Neural progenitor cell (in vitro differentiated cells): Measurements from ENCODE around the gene PROSER3. TPM values are rescaled to one million over a fixed set of nuclear protein-coding genes. Genes with fewer than 3 reads are reported as not detected.

Source experiments
- DNase-seq: peaks from one replicate; pipeline ENCODE4 v3.0.0-alpha.2; 2016; ENCODE audit warnings: low spot score
- H2AFZ ChIP-seq: fragments of 200-600 bp; sonication (generic); replicated peaks from 2 replicates; pipeline ENCODE4 v1.6.1; 2016; ENCODE audit warnings: antibody characterized with exemption
- H3F3A ChIP-seq: fragments of 200-600 bp; sonication (generic); 2 replicates; pipeline ENCODE4 v1.6.1; 2016; ENCODE audit warnings: antibody characterized with exemption, low read depth
- H3K27ac ChIP-seq: fragments of 200-600 bp; sonication (generic); 2 replicates; pipeline ENCODE4 v1.5.1; 2016; ENCODE audit warnings: mild to moderate bottlenecking
- H3K27me3 ChIP-seq: fragments of 200-600 bp; sonication (generic); 2 replicates; pipeline ENCODE4 v1.6.1; 2016; ENCODE audit warnings: mild to moderate bottlenecking, moderate library complexity
- H3K36me3 ChIP-seq: fragments of 200-600 bp; sonication (generic); 2 replicates; pipeline ENCODE4 v1.5.1; 2016
- H3K4me1 ChIP-seq: fragments of 200-600 bp; sonication (generic); 2 replicates; pipeline ENCODE4 v1.6.1; 2016; ENCODE audit warnings: mixed run types
- H3K4me2 ChIP-seq: fragments of 200-600 bp; sonication (generic); 2 replicates; pipeline ENCODE4 v1.6.1; 2016
- H3K4me3 ChIP-seq: fragments of 200-600 bp; sonication (generic); 2 replicates; pipeline ENCODE4 v1.5.1; 2016
- H3K79me2 ChIP-seq: fragments of 200-600 bp; sonication (generic); 2 replicates; pipeline ENCODE4 v1.6.1; 2016; ENCODE audit warnings: low read depth
- H3K9ac ChIP-seq: fragments of 200-600 bp; sonication (generic); 2 replicates; pipeline ENCODE4 v1.6.1; 2016
- H3K9me3 ChIP-seq: fragments of 200-600 bp; sonication (generic); 2 replicates; pipeline ENCODE4 v1.5.1; 2016; ENCODE audit warnings: low read depth
- H4K20me1 ChIP-seq: fragments of 200-600 bp; sonication (generic); 2 replicates; pipeline ENCODE4 v1.6.1; 2016; ENCODE audit warnings: low read depth
- H3K27ac Mint-ChIP-seq: 3 replicates; pipeline ENCODE4 v1.8.0; 2021; ENCODE audit warnings: mixed read lengths
- H3K27me3 Mint-ChIP-seq: 2 replicates; pipeline ENCODE4 v1.8.0; 2022; ENCODE audit warnings: low read depth, mild to moderate bottlenecking, inconsistent platforms, moderate library complexity, mixed read lengths; ENCODE audit not compliant: insufficient read depth
- H3K36me3 Mint-ChIP-seq: 3 replicates; pipeline ENCODE4 v1.8.0; 2021; ENCODE audit warnings: mixed read lengths
- H3K4me1 Mint-ChIP-seq: 3 replicates; pipeline ENCODE4 v1.8.0; 2021; ENCODE audit warnings: mixed read lengths
- H3K4me3 Mint-ChIP-seq: 3 replicates; pipeline ENCODE4 v1.8.0; 2021; ENCODE audit warnings: mild to moderate bottlenecking, moderate library complexity, mixed read lengths
- H3K9me3 Mint-ChIP-seq: 3 replicates; pipeline ENCODE4 v1.8.0; 2020; ENCODE audit warnings: mixed read lengths
- EZH2 ChIP-seq: fragments of 200-600 bp; sonication (generic); IDR thresholded peaks from 2 replicates; pipeline ENCODE4 v1.6.1; 2017; ENCODE audit warnings: antibody characterized with exemption, mild to moderate bottlenecking, moderate library complexity
- EZH2phosphoT487 ChIP-seq: fragments of 200-600 bp; sonication (generic); IDR thresholded peaks from 2 replicates; pipeline ENCODE4 v1.6.1; 2017; ENCODE audit warnings: antibody characterized with exemption
- total RNA-seq: library from RNA; depleted of rRNA; stranded (reverse); fragments of >200 nt; gene quantifications from 2 replicates; pipeline ENCODE4 v1.2.3, GENCODE V29; 2015; ENCODE audit warnings: low replicate concordance
- TF ChIP-seq, protein P1 (sequence below): fragments of 200-600 bp; sonication (generic); IDR thresholded peaks from 2 replicates; pipeline ENCODE4 v1.5.1; 2017; ENCODE audit warnings: antibody characterized with exemption, mild to moderate bottlenecking

PROSER3 gene
- total RNA-seq, 1 donor from 2014 or later = 7.1 TPM

DNA sequence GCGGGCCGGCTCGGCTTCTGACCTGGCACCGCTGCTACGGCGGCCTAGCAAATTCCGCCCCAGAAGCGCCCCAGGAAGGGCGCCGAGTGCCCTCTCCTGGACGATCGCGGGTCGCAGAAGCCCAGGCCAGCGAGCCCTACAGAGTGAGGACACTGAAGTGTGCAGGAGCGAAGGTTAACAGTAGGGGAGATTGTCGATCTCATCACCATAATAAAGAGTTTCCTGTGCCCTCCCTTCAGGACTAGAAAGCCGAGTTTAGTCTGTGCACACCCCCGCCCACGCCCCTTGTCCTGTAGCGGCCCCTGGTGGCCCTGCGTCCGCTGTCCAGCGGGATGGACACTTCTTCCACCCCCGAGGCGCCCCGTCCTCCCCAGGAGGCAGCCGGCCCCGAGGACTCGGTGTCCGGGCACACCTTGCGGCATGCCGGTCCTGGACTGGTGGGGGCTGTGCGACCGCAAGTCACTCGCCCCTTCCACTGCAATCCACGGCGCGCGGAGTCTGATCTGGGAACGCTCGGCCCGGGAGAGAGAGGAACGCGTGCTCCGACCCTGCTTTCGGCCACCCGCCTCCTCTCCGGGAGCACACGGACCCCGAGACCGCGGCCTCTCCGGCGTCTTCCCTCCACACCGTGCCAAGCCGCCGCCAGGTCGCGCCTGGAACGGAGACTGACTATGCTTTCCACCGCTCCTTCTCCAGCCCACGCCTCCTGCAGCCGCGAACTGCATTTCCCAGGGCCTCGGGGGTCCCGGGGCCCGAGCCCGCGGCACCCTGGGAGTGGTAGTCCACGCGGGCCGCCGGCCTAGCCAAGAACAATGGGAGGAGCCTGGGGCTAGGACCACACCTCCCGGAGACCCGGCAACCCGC lies 40.9 kb upstream of the PROSER3 start:
- peaks cover 41% of the 10 kb centered on the region for H3K4me1 Mint-ChIP-seq
- peaks cover 22% of the 10 kb centered on the region for H3K79me2 ChIP-seq
- H3K9ac ChIP-seq = no peak overlapping the region
- H4K20me1 ChIP-seq = peaks cover 28% of the 10 kb centered on the region
- H3K36me3 Mint-ChIP-seq = peaks cover 10% of the 10 kb centered on the region
- peak overlapping the region; percentile 58 for H3K4me3 ChIP-seq
- H3K9me3 Mint-ChIP-seq = no peaks in the 10 kb centered on the region
- H3K27me3 ChIP-seq = peaks cover 8% of the 10 kb centered on the region
- peak overlapping the region; percentile 93 for H3K4me2 ChIP-seq
- H3K9me3 ChIP-seq = no peaks in the 10 kb centered on the region
- H3K27ac ChIP-seq = peak overlapping the region; percentile 52
- peak; percentile 97 for DNase-seq
- H3K4me3 Mint-ChIP-seq = peak overlapping the region; percentile 90
- H2AFZ ChIP-seq = peak overlapping the region; percentile 89
- H3K36me3 ChIP-seq = no peaks in the 10 kb centered on the region
- no peak for TF ChIP-seq EZH2phosphoT487
- peak; percentile 51 for TF ChIP-seq EZH2
- TF ChIP-seq, protein P1, sequence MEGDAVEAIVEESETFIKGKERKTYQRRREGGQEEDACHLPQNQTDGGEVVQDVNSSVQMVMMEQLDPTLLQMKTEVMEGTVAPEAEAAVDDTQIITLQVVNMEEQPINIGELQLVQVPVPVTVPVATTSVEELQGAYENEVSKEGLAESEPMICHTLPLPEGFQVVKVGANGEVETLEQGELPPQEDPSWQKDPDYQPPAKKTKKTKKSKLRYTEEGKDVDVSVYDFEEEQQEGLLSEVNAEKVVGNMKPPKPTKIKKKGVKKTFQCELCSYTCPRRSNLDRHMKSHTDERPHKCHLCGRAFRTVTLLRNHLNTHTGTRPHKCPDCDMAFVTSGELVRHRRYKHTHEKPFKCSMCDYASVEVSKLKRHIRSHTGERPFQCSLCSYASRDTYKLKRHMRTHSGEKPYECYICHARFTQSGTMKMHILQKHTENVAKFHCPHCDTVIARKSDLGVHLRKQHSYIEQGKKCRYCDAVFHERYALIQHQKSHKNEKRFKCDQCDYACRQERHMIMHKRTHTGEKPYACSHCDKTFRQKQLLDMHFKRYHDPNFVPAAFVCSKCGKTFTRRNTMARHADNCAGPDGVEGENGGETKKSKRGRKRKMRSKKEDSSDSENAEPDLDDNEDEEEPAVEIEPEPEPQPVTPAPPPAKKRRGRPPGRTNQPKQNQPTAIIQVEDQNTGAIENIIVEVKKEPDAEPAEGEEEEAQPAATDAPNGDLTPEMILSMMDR = peak; percentile 84
- H3K27me3 Mint-ChIP-seq = peaks cover 12% of the 10 kb centered on the region
- peaks cover 22% of the 10 kb centered on the region for H3K4me1 ChIP-seq
- H3F3A ChIP-seq = peaks cover 19% of the 10 kb centered on the region
- H3K27ac Mint-ChIP-seq = peak overlapping the region; percentile 97

DNA sequence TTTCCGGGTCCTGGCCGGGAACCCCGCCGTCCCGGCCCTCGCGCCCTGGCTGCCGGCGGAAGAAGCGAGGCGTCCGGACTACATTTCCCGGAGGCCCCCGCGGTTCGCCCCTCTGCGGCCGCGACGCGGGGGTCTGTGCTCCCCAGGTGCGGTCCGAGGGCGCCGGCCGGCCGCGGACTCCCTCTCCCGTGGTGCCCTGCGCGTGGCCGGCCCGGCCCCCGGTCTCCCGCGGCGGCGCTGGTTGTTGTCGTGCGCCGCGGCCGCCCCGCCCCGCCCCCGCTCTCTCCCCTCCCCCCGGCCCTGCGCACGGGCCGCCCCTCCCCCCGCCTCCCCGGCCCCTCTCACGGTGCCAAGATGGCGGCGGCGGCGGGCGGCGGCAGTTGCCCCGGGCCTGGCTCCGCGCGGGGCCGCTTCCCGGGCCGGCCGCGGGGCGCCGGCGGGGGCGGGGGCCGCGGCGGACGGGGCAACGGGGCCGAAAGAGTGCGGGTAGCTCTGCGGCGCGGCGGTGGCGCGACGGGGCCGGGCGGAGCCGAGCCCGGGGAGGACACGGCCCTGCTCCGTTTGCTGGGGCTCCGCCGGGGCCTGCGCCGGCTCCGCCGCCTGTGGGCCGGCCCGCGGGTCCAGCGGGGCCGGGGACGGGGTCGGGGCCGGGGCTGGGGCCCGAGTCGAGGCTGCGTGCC lies 40.2 kb upstream of the PROSER3 start, which contains the start of gene KMT2B:
Gene KMT2B (plus strand): TSS at position 339 of the 680 bp plus-strand sequence. CDS start 16 bp downstream, at position 355.
- Histone ChIP-seq H3K27ac (peak within 1 kb of the TSS; percentile 52), H4K20me1 (peaks cover 28% of the 10 kb centered on the region), H3K4me2 (peak within 1 kb of the TSS; percentile 93), H3K27me3 (peaks cover 8% of the 10 kb centered on the region), H3K4me1 (peaks cover 22% of the 10 kb centered on the region), H3K79me2 (peaks cover 22% of the 10 kb centered on the region), H3K4me3 (peak within 1 kb of the TSS; percentile 73), H2AFZ (peak within 1 kb of the TSS; percentile 31), H3K9me3 (no peaks in the 10 kb centered on the region), H3F3A (peaks cover 19% of the 10 kb centered on the region), H3K9ac (peak within 1 kb of the TSS; percentile 91), H3K36me3 (no peaks in the 10 kb centered on the region)
- DNase-seq = peak; percentile 99
- TF ChIP-seq, protein P1 = no peak
- no peak for TF ChIP-seq EZH2
- TF ChIP-seq EZH2phosphoT487 = no peak
- Mint-ChIP-seq H3K4me1 (peaks cover 41% of the 10 kb centered on the region), H3K27ac (peak within 1 kb of the TSS; percentile 97), H3K27me3 (peaks cover 12% of the 10 kb centered on the region), H3K4me3 (peak within 1 kb of the TSS; percentile 94), H3K9me3 (no peaks in the 10 kb centered on the region), H3K36me3 (peaks cover 14% of the 10 kb centered on the region)

GRCh38 chr19:35718345-35719041 lies 39.5 kb upstream of the PROSER3 start:
- H3K9me3 Mint-ChIP-seq = no peaks in the 10 kb centered on the region
- peaks cover 18% of the 10 kb centered on the region for H3K36me3 Mint-ChIP-seq
- Histone ChIP-seq H3K27ac (no peak overlapping the region), H4K20me1 (peaks cover 28% of the 10 kb centered on the region), H3K9me3 (no peaks in the 10 kb centered on the region), H3K4me3 (peak overlapping the region; percentile 73), H3K79me2 (peaks cover 22% of the 10 kb centered on the region), H3K36me3 (no peaks in the 10 kb centered on the region), H3K9ac (peak overlapping the region; percentile 91), H3K4me2 (peak overlapping the region; percentile 87), H3K27me3 (peaks cover 8% of the 10 kb centered on the region), H3F3A (peaks cover 19% of the 10 kb centered on the region), H2AFZ (no peak overlapping the region), H3K4me1 (peaks cover 22% of the 10 kb centered on the region)
- no peak for DNase-seq
- peaks cover 38% of the 10 kb centered on the region for H3K4me1 Mint-ChIP-seq
- H3K4me3 Mint-ChIP-seq = peak overlapping the region; percentile 94
- TF ChIP-seq EZH2 (no peak), EZH2phosphoT487 (no peak)
- TF ChIP-seq, protein P1 = no peak
- H3K27ac Mint-ChIP-seq = no peak overlapping the region
- H3K27me3 Mint-ChIP-seq = peaks cover 11% of the 10 kb centered on the region
